Measurements from ENCODE around the gene CFAP97D2.
"Not testable (repeated sequence)": the region's sequence is repeated elsewhere in the genome, so short reads cannot be mapped to it uniquely, and the experiment has no call there.

CFAP97D2 gene

DNA sequence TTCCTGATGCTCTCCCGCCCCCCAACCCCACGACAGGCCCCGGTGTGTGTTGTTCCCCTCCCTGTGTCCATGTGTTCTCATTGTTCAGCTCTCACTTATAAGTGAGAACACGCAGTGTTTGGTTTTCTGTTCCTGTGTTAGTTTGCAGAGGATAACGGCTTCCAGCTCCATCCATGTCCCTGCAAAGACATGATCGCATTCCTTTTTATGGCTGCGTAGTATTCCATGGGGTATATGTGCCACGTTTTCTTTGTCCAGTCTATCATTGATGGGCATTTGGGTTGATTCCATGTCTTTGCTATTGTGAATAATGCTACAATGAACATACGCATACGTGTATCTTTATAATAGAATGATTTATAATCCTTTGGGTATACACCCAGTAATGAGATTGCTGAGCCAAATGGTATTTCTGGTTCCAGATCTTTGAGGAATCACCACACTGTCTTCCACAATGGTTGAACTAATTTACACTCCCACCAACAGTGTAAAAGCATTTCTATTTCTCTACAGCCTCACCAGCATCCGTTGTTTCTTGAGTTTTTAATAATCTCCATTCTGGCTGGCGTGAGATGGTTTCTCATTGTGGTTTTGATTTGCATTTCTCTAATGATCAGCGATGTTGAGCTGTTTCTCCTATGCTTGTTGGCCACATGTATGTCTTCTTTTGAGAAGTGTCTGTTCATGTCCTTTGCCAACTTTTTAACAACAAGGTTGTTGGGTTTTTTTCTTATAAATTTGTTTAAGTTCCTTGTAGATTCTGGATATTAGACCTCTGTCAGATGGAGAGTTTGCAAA, 20.0 kb upstream of the CFAP97D2 start:
- DNase-seq: not testable (repeated sequence)

DNA sequence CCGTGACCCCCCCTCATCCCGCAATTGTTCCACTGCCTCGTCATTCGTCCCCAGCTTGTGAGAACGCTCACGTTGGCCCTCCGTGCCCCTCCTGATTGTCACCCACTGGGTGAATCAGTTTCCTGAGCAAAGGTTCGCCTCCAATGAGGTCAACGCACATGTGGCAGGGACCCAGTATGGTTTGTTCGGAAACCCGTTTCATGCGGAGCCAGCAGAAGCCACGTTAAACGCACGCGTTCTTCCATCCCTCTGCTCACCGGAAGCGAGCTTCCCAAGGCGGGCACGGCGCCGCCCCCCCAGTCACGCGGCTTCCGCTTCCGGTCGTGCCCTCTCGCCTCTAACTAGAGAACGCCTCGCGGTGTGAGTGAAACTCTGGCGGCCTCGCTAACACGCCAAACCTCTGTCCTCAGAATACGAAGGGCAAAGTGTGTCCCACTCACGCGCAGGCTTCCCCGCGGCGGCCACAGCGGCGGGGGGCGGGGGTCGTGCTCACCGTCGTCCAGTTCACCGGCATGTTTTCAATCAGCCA, 18.0 kb upstream of the CFAP97D2 start:
- DNase-seq: no peak

DNA sequence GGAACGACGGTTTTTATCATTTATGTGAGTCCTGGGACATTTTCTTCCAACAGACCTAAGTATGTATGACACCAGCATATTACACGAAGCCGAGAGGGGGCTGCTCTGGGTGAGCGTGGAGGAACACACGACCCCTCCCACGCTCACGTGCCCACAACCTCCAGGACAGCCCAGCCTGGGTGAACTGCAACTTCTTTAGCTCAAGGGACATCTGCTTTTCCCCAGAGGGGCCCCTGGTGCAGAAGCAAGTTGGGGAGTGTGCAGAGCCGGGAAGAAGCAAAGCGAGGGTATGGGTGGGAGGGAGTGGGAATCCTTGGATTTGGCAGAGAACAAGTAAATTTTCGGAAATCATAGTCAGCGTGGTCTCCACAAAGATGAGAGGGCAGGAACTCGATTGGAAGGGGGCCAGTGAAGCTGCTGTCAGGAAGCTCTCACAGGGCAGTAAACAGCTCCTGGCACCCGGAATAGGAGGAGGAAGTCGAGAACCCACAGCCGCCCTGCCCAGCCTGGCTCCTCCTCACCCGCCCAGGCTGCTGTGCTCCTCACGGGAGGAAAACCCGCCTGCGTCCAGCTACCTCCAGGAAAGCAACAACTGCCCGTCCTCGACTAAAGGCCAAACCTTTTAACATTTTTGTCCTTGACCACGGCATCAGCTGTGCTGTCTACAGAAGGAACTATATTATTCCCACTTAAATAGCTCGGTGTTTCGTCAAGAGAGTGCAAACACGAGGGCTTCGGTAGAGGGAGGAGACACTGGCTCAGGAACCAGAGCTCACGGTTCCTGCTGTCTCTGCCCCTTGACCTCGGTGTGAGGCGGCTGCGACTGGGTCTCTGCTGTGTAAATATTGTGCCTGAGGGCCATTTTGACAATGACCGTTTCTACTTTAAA, 17.2 kb upstream of the CFAP97D2 start:
- no peak for DNase-seq

DNA sequence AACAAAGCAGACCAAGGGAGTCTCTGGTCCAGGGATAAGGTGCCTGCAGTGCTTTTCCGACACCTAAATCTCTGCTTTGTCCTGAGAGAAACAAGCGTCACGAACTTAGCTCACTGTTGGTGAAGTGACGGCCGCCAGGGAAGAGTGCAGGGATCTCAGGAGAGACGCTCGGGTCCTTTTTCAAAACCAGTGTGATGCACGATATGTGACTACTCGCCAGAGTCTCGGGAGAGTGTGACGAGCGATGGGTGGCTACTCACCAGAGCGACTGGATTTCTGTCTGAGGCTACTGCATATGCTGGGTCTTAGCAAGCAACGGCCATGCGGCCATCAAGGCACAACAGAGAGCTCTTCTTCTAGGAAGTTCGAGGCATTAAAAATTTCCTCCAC, 16.5 kb upstream of the CFAP97D2 start:
- no peak for DNase-seq

DNA sequence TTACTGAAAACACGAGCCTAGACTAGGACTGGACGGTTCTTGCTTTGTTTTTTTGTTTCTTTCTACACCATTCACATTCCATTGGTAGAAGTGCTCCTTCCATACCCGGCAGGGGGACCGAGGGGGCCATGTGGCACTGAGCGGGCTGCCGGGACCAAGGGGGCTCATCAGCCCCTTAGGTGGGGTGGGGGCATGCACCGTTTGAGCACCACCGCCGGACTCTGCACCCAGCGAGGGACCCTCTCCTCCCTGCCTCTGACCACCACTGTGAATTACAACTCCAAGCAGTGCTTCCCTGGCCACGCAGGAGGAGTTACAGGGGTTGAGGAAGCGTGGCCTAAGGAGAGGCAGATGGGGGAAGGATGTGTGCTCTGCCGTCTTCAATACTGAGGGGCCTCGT, 15.0 kb upstream of the CFAP97D2 start:
- no peak for DNase-seq

DNA sequence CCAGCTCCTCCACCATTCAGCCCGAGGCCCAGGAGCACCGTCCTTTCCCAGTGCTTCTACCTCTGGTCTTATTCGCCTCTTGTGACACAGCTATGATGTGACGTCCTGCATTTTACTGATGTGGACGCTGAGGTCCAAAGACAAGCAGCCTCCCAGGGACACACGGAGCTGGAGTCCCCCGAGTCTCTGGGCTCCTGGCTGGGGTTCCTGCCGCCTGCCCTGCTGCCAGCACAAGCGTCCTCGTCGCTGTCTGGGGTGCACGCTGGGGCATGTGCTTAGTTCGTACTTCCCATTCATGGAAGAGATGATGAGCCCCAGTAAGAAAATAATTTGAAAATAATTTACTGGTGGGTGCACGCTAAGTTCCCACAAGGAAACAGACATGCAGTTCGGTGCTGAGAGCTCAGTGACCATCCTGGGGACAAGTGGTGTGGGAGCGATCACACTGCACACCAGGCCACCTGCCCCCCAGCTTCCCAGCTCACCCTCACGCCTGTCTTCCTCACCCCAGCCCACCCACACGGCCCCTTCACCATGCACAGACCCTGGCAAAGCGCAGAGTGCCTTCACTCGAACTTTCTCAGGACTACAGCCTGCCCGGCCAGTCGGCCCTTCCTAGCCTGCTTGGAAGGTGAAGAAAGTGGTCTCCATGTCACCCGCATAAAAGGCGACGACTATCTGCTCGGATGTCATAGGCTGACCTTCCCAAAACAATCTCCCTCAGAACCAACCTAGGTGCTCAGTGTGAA, 14.2 kb upstream of the CFAP97D2 start:
- no peak for DNase-seq

DNA sequence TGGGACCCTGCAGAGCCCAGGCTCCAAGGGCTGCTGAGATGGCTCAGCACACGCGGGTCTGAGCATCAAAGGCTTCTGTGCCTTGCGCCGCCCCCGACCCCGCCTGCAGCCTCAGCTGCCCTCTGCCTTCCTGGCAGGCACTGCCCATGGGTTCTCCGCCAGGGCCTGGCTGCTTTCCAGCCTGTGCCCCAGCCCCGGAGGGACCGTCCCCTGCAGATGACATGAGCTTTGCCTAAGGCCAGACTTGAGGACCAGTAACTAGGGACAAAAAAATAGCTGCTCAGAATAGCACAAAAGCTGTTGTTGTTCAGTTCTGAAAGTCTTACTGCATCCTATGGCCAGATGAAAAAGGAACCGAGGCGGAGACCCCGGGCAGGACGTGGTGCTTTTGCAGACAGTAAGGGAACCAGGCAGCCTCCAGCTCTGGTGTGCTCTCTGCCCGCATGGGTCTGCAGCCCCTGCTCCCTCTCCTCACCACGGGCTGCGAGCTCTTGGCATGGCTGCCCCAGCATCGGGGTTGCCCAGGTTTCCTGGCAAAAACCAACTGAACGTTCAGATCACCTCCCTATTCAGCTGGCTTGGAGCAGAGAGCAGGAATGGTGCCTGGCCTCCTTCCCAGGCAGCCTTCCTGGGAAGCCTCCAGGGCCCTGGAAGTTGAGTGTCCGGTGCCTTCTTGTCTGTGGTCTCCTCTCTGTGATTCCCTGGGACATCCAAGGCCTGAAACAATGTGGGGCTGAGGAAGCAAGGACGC, 12.5 kb upstream of the CFAP97D2 start:
- DNase-seq: no peak

DNA sequence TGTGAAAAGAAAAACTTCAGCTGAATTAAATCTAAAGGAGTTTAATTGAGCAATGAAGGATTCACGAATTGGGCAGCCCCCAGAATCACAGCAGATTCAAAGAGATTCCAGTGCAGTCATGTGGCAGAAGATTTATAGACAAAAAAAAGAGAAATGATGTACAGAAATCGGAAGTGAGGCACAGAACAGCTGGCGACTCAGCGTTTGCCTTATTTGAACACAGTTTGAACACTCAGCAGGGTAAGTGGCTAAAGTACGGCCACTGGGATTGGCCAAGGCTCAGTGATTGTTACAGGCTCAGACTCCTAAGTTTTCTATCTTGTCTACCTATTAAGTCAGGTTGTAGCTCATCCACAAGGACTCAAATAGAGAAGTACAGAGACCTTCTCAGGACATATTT, 11.6 kb upstream of the CFAP97D2 start:
- no peak for DNase-seq

DNA sequence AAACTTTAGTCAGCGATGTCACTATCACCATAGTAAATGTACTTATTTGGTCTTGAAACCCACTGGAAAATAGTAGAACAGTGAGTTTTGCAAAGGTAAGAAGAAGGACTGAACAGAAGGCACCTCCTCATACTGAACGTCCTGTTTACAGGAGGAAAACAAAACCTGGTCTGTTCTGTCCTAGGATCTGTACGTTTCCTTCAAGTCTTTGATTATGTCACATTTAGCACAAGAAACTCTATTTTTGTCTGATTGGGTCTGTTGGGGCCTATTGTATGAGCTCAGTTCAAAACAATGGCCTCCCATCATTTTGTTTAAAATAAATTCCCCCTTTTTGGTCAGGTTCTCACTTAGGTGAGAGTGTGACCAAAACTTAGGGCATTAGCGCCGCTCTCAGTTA, 11.2 kb upstream of the CFAP97D2 start:
- no peak for DNase-seq

DNA sequence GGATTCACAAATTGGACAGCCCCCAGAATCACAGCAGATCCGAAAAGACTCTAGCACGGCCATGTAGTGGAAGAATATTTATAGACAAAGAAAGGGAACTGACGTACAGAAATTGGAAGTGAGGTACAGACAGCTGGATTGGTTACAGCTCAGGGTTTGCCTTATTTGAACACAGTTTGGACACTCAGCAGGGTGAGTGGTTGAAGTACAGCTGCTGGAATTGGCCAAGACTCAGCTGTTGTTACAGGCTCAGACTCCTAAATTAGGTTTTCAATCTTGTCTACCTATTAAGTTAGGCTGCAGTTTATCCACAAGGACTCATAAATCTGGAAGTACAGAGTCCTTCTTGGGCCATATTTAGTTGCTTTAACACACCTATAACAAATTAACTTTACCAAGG, 5.8 kb upstream of the CFAP97D2 start:
- DNase-seq: no peak

DNA sequence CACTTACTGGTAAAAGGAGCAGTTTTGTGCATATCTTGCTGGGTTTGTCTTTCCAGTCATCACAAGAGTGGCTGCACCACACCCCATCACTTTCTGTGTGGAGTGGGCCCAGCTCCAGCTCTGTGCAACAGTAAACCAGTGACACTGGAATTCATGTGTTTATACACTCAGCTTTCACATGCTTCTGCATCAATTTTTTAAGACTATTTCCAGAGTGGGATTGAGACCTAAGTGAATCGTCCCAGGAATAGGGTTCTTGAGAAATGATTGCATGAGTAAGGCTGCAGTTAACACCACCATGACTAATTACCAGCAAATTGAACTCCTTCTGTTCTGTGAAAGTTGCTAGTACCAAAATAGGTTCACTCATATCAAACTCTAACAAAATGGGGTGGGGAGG, 5.3 kb upstream of the CFAP97D2 start:
- DNase-seq: no peak

DNA sequence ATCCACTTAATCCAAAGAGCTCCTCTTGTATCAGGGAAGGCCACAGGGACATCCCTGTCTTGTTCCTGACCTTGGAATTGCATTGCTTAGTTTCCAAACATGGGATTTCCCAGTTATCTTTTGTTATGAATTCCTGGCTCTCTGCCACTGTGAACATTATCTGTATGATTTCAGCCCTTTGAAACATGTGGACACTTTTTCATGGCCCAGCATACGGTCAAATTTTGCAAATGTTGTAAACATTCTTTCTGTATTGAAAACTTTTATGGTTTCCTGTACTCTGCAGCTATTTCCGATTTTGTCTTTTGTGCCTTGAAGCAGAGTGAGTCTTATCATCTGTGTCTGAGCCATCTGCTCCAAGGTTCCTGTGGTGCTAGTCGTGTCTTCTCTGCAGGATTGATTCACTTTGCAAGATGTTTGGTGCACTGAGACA, 4.5 kb upstream of the CFAP97D2 start:
- no peak for DNase-seq

DNA sequence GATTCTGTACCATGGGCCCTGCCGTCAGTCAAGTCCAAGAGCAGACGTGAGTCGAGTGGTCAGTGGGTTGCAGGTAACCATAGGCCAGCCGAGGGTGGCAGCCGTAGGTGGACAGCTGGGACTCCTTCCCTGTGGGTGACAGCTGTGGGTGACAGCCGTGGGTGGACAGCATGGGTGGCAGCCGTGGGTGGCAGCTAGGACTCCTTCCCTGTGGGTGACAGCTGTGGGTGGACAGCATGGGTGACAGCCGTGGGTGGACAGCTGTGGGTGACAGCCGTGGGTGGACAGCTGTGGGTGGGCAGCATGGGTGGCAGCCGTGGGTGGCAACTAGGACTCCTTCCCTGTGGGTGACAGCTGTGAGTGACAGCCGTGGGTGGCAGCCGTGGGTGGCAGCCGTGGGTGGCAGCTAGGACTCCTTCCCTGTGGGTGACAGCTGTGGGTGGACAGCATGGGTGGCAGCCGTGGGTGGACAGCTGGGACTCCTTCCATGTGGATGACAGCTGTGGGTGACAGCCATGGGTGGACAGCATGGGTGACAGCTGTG, 2.6 kb upstream of the CFAP97D2 start:
- not testable (repeated sequence) for DNase-seq

DNA sequence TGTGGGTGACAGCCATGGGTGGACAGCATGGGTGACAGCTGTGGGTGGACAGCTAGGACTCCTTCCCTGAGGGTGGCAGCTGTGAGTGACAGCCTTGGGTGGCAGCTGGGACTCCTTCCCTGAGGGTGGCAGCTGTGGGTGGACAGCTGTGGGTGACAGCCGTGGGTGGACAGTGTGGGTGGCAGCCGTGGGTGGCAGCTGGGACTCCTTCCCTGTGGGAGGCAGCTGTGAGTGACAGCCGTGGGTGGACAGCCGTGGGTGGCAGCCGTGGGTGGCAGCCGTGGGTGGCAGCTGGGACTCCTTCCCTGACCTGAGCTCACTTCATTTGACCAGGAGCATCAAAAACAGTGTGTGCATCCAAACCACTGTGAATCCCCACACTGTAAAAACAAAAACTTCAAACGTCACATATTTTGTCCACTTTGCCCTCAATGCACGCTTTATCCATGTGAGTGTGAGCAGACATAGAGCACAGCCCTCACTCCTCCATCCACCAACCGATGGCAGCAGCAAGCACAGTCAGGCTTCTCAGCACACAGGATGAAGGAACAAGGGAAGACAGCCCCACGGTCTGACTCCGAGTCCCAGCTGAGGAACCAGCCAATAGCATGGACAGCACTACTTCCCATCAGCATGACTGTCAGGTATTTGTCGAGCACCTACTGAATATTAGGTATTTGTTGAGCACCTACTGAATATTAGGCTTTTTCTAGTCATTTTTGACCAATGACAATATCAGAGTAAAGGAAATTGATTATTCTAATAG, 1.6 kb upstream of the CFAP97D2 start:
- no peak for DNase-seq

DNA sequence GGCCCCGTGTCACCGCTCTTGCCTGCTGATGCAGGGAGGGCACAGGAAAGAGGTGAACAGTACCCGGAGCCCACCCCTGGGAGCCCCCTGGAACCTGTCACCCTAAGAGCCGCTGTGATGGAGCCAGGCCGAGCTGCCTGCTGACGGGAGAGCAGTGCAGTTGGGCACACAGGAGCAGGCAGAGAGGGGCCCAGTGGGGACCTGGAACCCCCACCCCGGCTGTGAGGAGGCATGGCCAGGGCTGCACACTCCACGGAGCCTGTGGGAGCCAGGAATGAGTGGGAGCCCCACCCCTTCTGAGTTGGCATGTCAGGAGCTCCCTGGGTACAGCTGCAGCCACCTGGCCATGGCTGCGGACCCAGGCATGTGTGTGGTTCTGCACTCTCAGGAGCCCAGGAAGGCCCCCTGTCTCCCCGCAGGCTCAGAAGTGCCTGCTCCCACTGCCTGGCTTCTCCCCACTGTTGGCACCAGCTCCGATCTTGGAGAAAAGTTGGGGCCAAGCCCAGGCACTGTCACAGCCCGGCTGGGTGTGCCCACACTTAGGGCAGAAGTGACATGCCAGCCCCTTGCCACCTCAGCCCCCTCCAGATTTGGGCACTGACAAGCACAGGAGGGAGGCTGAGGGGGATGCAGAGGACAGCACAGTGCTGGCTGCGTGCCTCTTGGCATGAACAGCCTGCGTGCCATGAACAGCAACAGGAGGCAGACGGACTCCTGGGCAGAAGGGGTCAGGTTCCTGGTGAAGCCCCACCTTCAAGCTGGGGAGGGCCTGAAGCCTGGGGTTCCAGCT, 6.3 kb downstream of the CFAP97D2 start:
- DNase-seq: no peak

DNA sequence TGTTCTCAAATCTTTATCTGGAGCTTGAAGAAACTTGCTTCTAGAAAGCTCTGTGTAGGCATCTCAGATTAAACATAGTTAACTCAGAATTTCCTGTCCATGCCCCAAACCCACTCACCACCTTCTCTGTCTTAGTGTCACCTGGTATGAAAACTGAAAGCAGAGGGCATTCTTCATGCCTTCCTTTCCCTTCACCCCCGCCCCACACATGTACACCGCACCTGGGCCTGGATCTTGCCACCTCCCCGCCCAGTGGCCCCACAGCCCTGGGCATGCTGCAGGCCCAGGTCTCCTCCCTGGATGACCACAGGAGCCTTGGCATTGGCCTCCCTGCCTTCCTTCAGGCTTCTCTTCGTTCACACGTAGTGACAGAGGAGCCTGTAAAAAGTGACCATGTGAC, 15.8 kb downstream of the CFAP97D2 start:
- DNase-seq: peak; percentile 20

DNA sequence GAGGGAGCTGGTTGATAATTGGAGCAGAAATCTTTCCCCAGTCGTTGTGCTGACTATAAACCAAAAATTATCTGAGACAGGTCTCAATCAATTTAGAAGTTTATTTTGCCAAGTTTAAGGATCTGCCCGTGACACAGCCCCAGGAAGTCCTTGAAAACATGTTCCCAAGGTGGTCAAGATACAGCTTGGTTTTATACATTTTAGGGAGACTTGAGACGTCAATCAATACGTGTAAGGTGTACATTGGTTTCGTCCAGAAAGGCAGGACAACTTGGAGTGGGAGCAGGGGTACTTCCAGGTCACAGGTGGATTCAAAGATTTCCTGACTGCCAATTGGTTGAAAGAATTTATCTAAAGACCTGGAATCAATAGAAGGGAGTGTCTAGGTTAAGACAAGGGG, 17.6 kb downstream of the CFAP97D2 start:
- no peak for DNase-seq

DNA sequence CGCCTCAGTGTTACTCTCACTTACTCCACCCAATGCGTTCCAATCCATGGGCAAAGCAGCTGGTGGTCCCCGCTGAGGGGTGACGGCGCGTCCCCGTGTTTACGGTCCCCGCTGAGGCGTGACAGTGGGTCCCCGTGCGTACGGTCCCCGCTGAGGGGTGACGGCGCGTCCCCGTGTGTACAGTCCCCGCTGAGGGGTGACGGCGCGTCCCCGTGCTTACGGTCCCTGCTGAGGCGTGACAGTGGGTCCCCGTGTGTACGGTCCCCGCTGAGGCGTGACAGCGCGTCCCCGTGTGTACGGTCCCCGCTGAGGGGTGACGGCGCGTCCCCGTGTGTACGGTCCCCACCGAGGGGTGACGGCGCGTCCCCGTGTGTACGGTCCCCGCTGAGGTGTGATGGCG, 19.5 kb downstream of the CFAP97D2 start:
- DNase-seq: no peak

DNA sequence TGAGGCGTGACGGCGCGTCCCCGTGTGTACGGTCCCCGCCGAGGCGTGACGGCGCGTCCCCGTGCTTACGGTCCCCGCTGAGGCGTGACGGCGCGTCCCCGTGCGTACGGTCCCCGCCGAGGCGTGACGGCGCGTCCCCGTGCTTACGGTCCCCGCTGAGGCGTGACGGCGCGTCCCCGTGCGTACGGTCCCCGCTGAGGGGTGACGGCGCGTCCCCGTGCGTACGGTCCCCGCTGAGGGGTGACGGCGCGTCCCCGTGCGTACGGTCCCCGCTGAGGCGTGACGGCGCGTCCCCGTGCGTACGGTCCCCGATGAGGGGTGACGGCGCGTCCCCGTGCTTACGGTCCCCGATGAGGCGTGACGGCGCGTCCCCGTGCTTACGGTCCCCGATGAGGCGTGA, 20.5 kb downstream of the CFAP97D2 start:
- DNase-seq: not testable (repeated sequence)

DNA sequence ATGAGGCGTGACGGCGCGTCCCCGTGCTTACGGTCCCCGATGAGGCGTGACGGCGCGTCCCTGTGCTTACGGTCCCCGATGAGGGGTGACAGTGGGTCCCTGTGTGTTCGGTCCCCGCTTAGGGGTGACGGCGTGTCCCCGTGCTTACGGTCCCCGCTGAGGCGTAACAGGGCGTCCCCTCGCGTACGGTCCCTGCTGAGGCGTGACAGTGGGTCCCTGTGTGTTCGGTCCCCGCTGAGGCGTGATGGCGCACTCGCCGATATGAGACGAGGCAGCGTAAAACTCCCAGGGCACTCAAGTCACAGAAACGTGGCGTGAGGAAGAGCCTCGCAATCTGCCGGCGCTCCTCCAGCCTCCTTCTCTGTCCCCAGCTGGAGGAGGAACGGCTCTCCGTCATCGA, 20.9 kb downstream of the CFAP97D2 start:
- DNase-seq: no peak
